ENCODE results near the gene CLASRP.

The CLASRP gene

GRCh38 chr19:44992336-44993163 is 46.3 kb upstream of the CLASRP start:
- H3K9me3 ChIP-seq (ENCODE audit: insufficient read depth, low read length): no peaks in the 10 kb centered on the region
- H2AFZ ChIP-seq (ENCODE audit: low read depth, low read length, severe bottlenecking): no peak overlapping the region
- H3K27me3 ChIP-seq (ENCODE audit: low read length): no peaks in the 10 kb centered on the region
- H3K9me2 ChIP-seq (replicated peaks; ENCODE audit: insufficient read depth, low read length): no peaks in the 10 kb centered on the region
- H3K4me2 ChIP-seq (ENCODE audit: low read depth, low read length, poor library complexity, severe bottlenecking): no peak overlapping the region
- H3F3A ChIP-seq (ENCODE audit: insufficient read depth): no peaks in the 10 kb centered on the region
- no peaks in the 10 kb centered on the region for H3K79me2 ChIP-seq (ENCODE audit: insufficient read depth, low read length)
- TF ChIP-seq CTCF (IDR thresholded peaks at IDR 0.05; ENCODE audit: insufficient read depth, low read length, poor library complexity, severe bottlenecking): no peak
- TF ChIP-seq EZH2phosphoT487 (conservative IDR thresholded peaks at IDR 0.05; ENCODE audit: low read length): no peak
- H3K4me3 ChIP-seq (ENCODE audit: insufficient read depth, low read length, poor library complexity, severe bottlenecking): no peak overlapping the region
- no peak overlapping the region for H3K27ac ChIP-seq (ENCODE audit: low read depth, low read length)
- no peaks in the 10 kb centered on the region for H4K20me1 ChIP-seq (ENCODE audit: low read depth, low read length)
- H3K36me3 ChIP-seq (ENCODE audit: low read length): no peaks in the 10 kb centered on the region
- no peak overlapping the region for H3K9ac ChIP-seq (ENCODE audit: low read length)

GRCh38 chr19:44993526-44993925 is 45.3 kb upstream of the CLASRP start:
- Histone ChIP-seq H2AFZ (ENCODE audit: low read depth, low read length, severe bottlenecking) (no peak overlapping the region), H3K27me3 (ENCODE audit: low read length) (no peaks in the 10 kb centered on the region), H3K4me2 (ENCODE audit: low read depth, low read length, poor library complexity, severe bottlenecking) (no peak overlapping the region), H3K4me3 (ENCODE audit: insufficient read depth, low read length, poor library complexity, severe bottlenecking) (no peak overlapping the region), H3K9me3 (ENCODE audit: insufficient read depth, low read length) (no peaks in the 10 kb centered on the region), H3F3A (ENCODE audit: insufficient read depth) (peaks cover 7% of the 10 kb centered on the region), H3K9me2 (replicated peaks; ENCODE audit: insufficient read depth, low read length) (no peaks in the 10 kb centered on the region), H3K79me2 (ENCODE audit: insufficient read depth, low read length) (no peaks in the 10 kb centered on the region), H3K9ac (ENCODE audit: low read length) (no peak overlapping the region), H3K27ac (ENCODE audit: low read depth, low read length) (peak overlapping the region; percentile 20; the same call in 1 of the 2 replicates), H3K36me3 (ENCODE audit: low read length) (no peaks in the 10 kb centered on the region), H4K20me1 (ENCODE audit: low read depth, low read length) (no peaks in the 10 kb centered on the region)
- TF ChIP-seq CTCF (IDR thresholded peaks at IDR 0.05; ENCODE audit: insufficient read depth, low read length, poor library complexity, severe bottlenecking) (no peak), EZH2phosphoT487 (conservative IDR thresholded peaks at IDR 0.05; ENCODE audit: low read length) (no peak)

- TF ChIP-seq EZH2phosphoT487 (conservative IDR thresholded peaks at IDR 0.05; ENCODE audit: low read length): no peak
- TF ChIP-seq CTCF (IDR thresholded peaks at IDR 0.05; ENCODE audit: insufficient read depth, low read length, poor library complexity, severe bottlenecking): no peak
- Histone ChIP-seq H3K9me2 (replicated peaks; ENCODE audit: insufficient read depth, low read length) (no peaks in the 10 kb centered on the region), H3K4me2 (ENCODE audit: low read depth, low read length, poor library complexity, severe bottlenecking) (no peak overlapping the region), H4K20me1 (ENCODE audit: low read depth, low read length) (no peaks in the 10 kb centered on the region), H3K27ac (ENCODE audit: low read depth, low read length) (peak overlapping the region; percentile 54), H3K79me2 (ENCODE audit: insufficient read depth, low read length) (no peaks in the 10 kb centered on the region), H2AFZ (ENCODE audit: low read depth, low read length, severe bottlenecking) (no peak overlapping the region), H3K4me3 (ENCODE audit: insufficient read depth, low read length, poor library complexity, severe bottlenecking) (no peak overlapping the region), H3K27me3 (ENCODE audit: low read length) (no peaks in the 10 kb centered on the region), H3K36me3 (ENCODE audit: low read length) (no peaks in the 10 kb centered on the region), H3F3A (ENCODE audit: insufficient read depth) (peaks cover 9% of the 10 kb centered on the region), H3K9ac (ENCODE audit: low read length) (no peak overlapping the region), H3K9me3 (ENCODE audit: insufficient read depth, low read length) (no peaks in the 10 kb centered on the region)
These were observed 44.8 kb upstream of the CLASRP start for GRCh38 chr19:44993926-44994537.

All from SU-DHL-6 (cell line).